HG02623 (cell line): ENCODE results near the gene SEPTIN11.
"Not testable (repeated sequence)": the region's sequence is repeated elsewhere in the genome, so short reads cannot be mapped to it uniquely, and the experiment has no call there.

Experiments
- ATAC-seq: cut with Tn5 transposase; IDR thresholded peaks from one replicate; pipeline ENCODE4 v1.9.1; 2021; ENCODE audit warnings: moderate library complexity; ENCODE audit not compliant: unreplicated experiment

The SEPTIN11 gene

DNA sequence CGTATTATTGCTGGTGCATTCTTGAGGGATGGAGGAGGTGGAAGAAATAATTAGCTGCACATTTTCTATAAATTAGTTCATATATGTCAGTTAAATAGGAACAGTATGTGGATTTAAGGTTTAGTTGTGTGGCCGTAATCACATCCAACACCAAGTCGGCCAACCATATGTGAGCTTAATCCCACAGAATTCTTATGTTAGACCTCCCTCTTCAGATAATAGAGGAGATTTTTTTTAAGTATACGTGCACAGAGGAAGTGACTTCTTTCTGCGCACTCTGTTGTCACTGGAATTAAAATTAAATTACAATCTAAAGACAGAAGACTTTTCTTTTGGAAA, 2.1 kb downstream of the SEPTIN11 start:
- no peak for ATAC-seq

DNA sequence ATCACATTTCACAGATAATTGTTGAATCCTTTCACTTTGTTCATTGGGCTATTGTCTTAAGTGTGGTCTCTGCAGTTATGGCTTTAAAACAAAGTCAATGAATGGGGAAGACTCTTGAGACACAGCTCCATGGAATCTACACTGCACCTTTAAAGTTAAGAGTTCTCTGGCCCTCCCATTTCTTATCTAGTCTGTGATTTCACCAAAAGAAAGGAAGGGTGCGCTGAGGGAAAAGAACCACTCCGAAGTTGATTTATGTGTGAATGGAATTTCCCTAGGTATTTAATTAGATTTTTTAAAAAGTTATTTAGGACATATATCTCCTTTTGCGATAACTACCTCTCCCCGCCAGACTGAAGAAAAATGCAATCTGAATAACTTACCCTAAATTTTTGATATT, 2.5 kb downstream of the SEPTIN11 start:
- no peak for ATAC-seq

- ATAC-seq, result no peak
Measured at GRCh38 chr4:76952656-76953582, 3.4 kb downstream of the SEPTIN11 start.

GRCh38 chr4:76953956-76954355, 4.4 kb downstream of the SEPTIN11 start:
- no peak for ATAC-seq

DNA sequence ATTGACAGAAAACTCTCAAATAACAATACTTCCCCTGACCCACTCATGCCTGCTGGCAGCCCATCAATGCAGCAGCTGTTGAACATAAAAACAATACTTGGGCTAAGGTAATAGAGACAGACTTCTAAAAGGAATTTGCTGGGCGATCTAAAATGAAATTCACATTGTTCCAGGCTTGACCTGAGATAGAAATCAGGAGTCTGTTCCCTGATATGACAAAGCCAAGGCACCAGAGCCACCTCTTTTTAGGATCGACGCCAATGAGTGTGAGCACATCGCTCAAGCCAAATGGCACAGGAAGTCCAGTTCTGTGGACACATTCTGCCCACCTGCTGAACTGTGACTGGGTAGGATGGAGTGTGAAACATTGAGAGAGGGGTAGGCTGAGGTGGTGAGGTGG, 4.9 kb downstream of the SEPTIN11 start:
- ATAC-seq, result no peak

DNA sequence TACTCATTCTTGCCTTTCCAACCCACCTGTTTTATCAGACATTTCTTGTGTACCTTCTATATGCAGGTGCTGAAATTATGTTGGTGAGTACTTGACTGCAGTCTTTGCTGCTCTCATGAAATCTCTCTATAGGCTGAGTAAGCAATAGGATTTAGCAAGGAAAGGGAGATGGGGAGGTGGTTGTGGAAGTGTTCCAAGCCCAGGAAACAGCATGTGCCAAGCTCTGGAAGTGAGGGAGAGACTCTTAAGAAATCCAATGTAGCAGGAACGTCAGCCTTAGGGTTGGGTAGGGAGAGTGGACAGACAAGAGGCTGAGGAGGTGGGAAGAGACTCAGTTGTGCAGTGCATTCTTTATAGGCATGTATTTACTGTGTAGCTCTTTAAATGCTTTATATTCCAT, 5.6 kb downstream of the SEPTIN11 start:
- no peak for ATAC-seq

DNA sequence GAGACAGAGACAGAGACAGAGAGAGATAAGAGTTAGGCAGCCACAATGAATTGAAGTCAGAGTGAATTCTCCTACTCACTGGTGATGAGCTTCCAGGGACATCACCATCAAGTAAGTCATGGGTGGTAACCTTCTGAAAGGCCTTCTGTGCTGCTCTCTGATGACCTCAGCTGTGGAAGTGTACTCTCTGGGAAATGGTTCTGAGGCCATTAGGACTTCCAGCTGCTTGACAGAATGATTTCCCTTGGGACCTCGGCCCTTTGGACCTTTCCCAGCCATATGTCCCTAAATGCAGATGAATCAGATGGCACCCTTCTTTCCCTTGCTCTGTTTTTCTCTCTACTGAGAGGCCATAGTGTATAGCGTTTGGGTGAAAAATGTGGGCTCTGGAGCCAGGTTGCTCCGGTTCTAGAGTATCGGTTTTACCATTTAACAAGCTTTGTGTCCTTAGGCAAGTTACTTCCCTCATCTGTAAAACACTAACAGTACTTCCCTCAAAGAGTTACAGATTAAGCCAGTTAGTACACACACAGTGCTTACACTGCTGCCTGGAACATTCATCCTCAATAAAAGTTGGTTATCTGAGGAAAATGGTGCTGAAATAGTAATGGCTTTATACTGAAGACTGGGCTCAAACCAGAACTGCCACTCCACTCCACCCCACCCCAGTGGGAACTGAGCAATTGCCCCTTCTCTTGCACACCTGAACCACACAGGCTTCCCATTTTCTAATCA, 7.6 kb downstream of the SEPTIN11 start:
- ATAC-seq, result no peak

- no peak for ATAC-seq
Measured at GRCh38 chr4:76958891-76959290, 9.3 kb downstream of the SEPTIN11 start.

GRCh38 chr4:76960014-76960413, 10.5 kb downstream of the SEPTIN11 start:
- peak; percentile 80 for ATAC-seq

DNA sequence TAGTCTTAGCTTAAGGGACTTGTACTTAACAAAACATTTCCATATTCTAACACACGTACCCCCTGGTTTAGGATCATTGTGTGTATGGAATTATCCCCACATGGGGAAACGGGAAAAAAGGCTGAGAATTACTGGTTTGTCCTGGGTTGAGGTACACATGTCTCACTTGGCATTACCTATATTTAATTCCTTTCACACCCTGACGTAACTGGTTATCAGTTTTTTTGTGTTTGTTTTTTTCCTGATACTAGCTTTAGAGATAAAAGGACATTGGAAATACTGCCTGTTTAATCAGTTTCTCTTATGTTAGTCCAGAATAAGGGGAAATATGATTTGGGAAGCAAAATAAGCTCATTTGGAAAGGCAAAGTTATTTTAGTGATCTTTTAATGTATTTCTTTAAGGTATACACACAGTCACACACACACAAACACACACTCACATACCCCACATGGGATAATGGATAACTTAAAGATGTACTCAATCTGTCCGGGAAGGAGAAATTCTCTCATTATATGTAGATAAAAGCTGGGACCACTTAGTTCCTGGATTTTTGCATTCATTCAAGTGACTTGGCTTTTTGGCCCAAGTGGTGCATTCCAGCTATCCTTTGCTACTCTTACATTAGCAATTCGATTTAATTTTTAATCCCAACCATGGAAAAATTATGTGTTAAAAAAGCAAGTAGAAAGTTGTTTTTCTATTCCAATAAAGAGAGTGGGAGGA, 13.0 kb downstream of the SEPTIN11 start:
- no peak for ATAC-seq

DNA sequence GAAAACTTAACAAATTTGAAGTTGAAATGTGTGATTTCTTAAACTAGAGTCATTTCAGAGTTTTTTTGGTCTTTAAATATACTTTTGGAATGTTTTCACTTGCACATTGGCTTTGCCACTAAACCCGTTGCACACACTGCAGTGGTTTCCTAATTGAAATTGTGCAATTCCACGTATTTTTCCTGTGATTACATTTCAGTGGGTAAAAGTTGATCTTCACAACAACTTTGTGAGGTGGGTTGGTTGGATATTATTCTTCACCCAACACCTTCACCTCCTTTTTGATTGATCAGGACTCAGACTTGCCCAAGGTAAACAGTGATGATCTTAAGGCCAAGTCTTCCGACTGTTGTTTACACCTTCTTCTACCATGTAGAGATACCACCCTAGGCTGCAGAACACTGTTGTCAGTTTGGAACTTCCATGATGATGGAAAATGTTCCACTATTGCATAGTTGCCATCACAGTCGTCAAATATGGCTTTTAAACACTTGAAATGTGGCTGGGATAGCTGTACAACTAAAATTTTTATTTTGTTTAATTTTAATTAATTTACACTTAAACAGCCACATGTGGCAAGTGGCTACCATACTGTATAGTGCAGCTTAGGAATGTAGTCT, 13.7 kb downstream of the SEPTIN11 start:
- ATAC-seq, result no peak

DNA sequence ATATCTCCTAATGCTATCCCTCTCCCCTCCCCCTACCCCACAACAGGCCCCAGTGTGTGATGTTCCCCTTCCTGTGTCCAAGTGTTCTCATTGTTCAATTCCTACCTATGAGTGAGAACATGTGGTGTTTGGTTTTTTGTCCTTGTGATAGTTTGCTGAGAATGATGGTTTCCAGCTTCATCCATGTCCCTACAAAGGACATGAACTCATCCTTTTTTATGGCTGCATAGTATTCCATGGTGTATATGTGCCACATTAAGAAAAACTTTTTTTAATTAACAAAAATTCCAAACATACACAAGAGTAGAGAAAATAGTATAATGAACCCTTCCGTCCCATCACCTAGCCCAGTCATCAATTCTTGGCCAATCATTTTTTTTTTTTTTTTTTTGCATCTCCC, 14.4 kb downstream of the SEPTIN11 start:
- not testable (repeated sequence) for ATAC-seq

DNA sequence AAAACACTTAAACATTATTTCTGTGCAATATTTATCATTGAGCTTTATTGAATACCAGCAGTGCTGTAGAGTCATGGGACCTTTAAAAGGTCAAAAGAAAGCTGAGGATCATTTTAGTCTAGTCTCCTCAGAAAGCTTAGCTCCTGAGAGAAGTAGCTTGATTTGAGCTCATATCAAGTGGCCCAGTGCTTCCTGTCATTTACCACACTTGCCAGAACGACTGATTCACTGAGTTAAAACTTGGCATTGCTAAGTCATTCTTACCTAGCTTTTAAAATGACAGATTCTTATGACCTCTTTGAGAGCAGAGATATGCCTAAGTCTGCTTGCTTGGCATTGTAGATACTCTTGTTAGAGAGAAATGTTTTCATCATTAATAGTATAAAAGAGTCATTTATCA, 15.2 kb downstream of the SEPTIN11 start:
- no peak for ATAC-seq

- no peak for ATAC-seq
Measured at GRCh38 chr4:76965866-76966579, 16.5 kb downstream of the SEPTIN11 start.

- ATAC-seq, result no peak
Measured at GRCh38 chr4:76968937-76969336, 19.4 kb downstream of the SEPTIN11 start.

- no peak for ATAC-seq
Measured at GRCh38 chr4:76969495-76969894, 19.9 kb downstream of the SEPTIN11 start.

DNA sequence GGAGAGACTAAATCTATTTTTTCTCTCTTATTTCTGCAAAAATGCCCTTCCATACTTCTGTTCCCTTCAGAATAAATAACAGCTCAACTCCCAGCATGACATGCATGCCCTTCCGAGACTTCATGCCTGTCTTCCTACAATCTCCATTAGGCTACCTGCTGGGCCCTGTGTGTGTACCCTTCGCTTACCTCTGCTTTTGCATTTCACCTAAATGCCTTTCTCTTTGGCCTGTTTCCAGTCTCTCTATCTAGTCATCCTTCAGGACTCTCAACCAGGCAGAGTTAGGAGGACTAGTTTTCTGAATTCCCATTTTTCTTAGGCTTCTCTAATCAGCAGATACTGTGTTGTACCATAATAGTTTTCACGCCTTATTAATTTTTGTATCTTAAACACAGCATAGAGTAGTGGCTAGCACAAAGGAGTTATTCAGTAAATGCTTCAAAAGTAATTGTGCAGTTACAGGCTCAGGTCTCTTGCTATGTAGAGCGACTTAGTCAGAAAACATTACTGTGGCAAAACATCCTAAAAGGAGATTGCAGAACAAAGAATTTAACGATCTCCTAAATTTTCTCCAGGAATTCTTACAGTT, 20.5 kb downstream of the SEPTIN11 start:
- ATAC-seq, result no peak

GRCh38 chr4:76972306-76972705, 22.8 kb downstream of the SEPTIN11 start:
- no peak for ATAC-seq

- ATAC-seq, result no peak
Measured at GRCh38 chr4:76974150-76974549, 24.6 kb downstream of the SEPTIN11 start.

DNA sequence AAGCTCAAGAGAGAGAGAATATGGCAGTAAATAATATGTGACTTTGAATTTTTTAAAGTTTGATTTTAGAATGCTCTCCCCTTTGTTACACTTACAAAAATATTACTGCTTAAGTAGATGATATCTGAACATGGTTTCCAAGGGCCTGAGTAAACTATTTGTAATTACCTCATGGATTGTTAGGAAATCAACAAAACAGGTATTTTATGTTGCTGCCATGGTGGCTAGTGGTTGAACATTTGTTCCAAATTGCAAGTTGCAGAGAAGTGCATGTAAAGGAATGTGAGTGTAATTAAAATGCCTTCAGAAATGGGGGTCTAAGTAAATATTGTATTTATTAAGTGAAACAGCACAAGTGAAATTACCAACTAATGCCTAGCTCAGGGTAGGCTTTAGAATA, 27.6 kb downstream of the SEPTIN11 start:
- ATAC-seq, result no peak
